ENCODE measurements around the gene SUZ12. TPM values are rescaled to one million over a fixed set of nuclear protein-coding genes. Genes with fewer than 3 reads are reported as not detected.

SUZ12 gene
- total and polyA plus RNA-seq, 2 donors from 2014 or later: 10.2 to 23.5 TPM

- TF ChIP-seq CTCF (IDR thresholded peaks at IDR 0.05; ENCODE audit: borderline replicate concordance, extremely low read depth, insufficient read depth): no peak
- peak overlapping the region in 2 of 3 donors; percentile 12 to 95 for H3K4me3 ChIP-seq (ENCODE audit: low read length in 3 of 3)
These were observed 72.4 kb downstream of the SUZ12 start for GRCh38 chr17:32009262-32009542.

GRCh38 chr17:32010114-32010513, 73.3 kb downstream of the SUZ12 start:
- no peak for FAIRE-seq
- Histone ChIP-seq H3K27ac (ENCODE audit: low read depth in 2 of 2, low read length in 2 of 2) (no peak overlapping the region), H3K36me3 (ENCODE audit: control insufficient read depth in 2 of 3, insufficient read depth in 3 of 3, low read length in 3 of 3) (no peaks in the 10 kb centered on the region), H3K9me3 (ENCODE audit: control insufficient read depth in 2 of 3, insufficient read depth in 1 of 3, low read length in 3 of 3) (no peaks in the 10 kb centered on the region), H3K4me1 (ENCODE audit: control insufficient read depth in 2 of 3, insufficient read depth in 2 of 3, low read depth in 1 of 3, low read length in 3 of 3) (peaks cover 0 to 5% (median 0%) of the 10 kb centered on the region in 3 donors), H3K4me3 (ENCODE audit: low read length in 3 of 3) (no peak overlapping the region), H3K27me3 (ENCODE audit: control insufficient read depth, insufficient read depth, low read length) (no peaks in the 10 kb centered on the region), H3K9ac (ENCODE audit: low read length in 3 of 3) (no peak overlapping the region)
- TF ChIP-seq CTCF (IDR thresholded peaks at IDR 0.05; ENCODE audit: borderline replicate concordance, extremely low read depth, insufficient read depth): no peak
- intact Hi-C loops (cut with DNase I): no loop called here
- no peak for DNase-seq

More at GRCh38 chr17:32009262-32009542, 72.4 kb downstream of the SUZ12 start:
- Histone ChIP-seq H3K27ac (ENCODE audit: low read depth in 2 of 2, low read length in 2 of 2) (no peak overlapping the region), H3K9ac (ENCODE audit: low read length in 3 of 3) (no peak overlapping the region), H3K9me3 (ENCODE audit: control insufficient read depth in 2 of 3, insufficient read depth in 1 of 3, low read length in 3 of 3) (no peaks in the 10 kb centered on the region), H3K4me1 (ENCODE audit: control insufficient read depth in 2 of 3, insufficient read depth in 2 of 3, low read depth in 1 of 3, low read length in 3 of 3) (peaks cover 0 to 5% (median 0%) of the 10 kb centered on the region in 3 donors), H3K27me3 (ENCODE audit: control insufficient read depth, insufficient read depth, low read length) (no peaks in the 10 kb centered on the region), H3K36me3 (ENCODE audit: control insufficient read depth in 2 of 3, insufficient read depth in 3 of 3, low read length in 3 of 3) (no peaks in the 10 kb centered on the region)
- no peak for FAIRE-seq
- intact Hi-C loops (cut with DNase I): no loop called here
- no peak for DNase-seq

- Histone ChIP-seq H3K4me3 (ENCODE audit: low read length in 3 of 3) (no peak overlapping the region), H3K4me1 (ENCODE audit: control insufficient read depth in 2 of 3, insufficient read depth in 2 of 3, low read depth in 1 of 3, low read length in 3 of 3) (no peaks in the 10 kb centered on the region), H3K9ac (ENCODE audit: low read length in 3 of 3) (no peak overlapping the region), H3K27ac (ENCODE audit: low read depth in 2 of 2, low read length in 2 of 2) (no peak overlapping the region), H3K27me3 (ENCODE audit: control insufficient read depth, insufficient read depth, low read length) (no peaks in the 10 kb centered on the region), H3K36me3 (ENCODE audit: control insufficient read depth in 2 of 3, insufficient read depth in 3 of 3, low read length in 3 of 3) (no peaks in the 10 kb centered on the region), H3K9me3 (ENCODE audit: control insufficient read depth in 2 of 3, insufficient read depth in 1 of 3, low read length in 3 of 3) (no peaks in the 10 kb centered on the region)
- no peak for TF ChIP-seq CTCF (IDR thresholded peaks at IDR 0.05; ENCODE audit: borderline replicate concordance, extremely low read depth, insufficient read depth)
- intact Hi-C loops (cut with DNase I): no loop called here
- FAIRE-seq (no peak), DNase-seq (peak in 4 of 5 donors; percentile 58 to 77 (median 70))
These were observed 78.6 kb downstream of the SUZ12 start for GRCh38 chr17:32015245-32016013.
